HepG2 (cell line): ENCODE measurements around the gene CCNQ. TPM values are rescaled to one million over a fixed set of nuclear protein-coding genes. Genes with fewer than 3 reads are reported as not detected.

Source experiments
- ATAC-seq: fragments of 200-7000 bp; cut with Tn5 transposase; 3 replicates; pipeline ENCODE4 v1.9.1; 2020; ENCODE audit warnings: mild to moderate bottlenecking, moderate library complexity
- BruUV-seq: library from RNA; stranded (reverse); fragments of 400-500 nt; replicated peaks from 2 replicates; lab custom pipeline; 2021; lab: Mats Ljungman, UMichigan
- CTCF ChIA-PET: fragments of 300-600 bp; formaldehyde crosslinking; extraction: SDS; loops from one replicate; lab custom pipeline; 2021; ENCODE audit warnings: low total read pairs, inconsistent platforms, low intra/inter-chr PET ratio; lab: Yijun Ruan, JAX
- POLR2A ChIA-PET: fragments of 350-600 bp; sonication (Branson Sonifier 250); formaldehyde crosslinking; loops from one replicate; lab custom pipeline; 2020; ENCODE audit warnings: antibody characterized with exemption, inconsistent platforms; lab: Yijun Ruan, JAX
- DNase-seq: peaks from one replicate; pipeline ENCODE4 v3.0.0-alpha.2; 2015; ENCODE audit warnings: low spot score
- FAIRE-seq: peaks from 3 replicates; lab custom pipeline; 2011; peaks lifted over from hg19 to GRCh38; lab: Jason Lieb, UNC
- H2AFZ ChIP-seq: one replicate; pipeline ENCODE4 v1.6.1; 2011; ENCODE audit warnings: low read length, inconsistent platforms
- H3K27ac ChIP-seq: fragments of 300-600 bp; 3 replicates; pipeline ENCODE4 v1.8.0; 2011; ENCODE audit warnings: mixed run types, mild to moderate bottlenecking, mixed read lengths, low read length, inconsistent platforms; ENCODE audit not compliant: insufficient read depth; ENCODE audit errors: extremely low read length
- H3K27me3 ChIP-seq, 2 experiments: fragments of 200-600 bp in 1 of 2; 2 replicates in 1 of 2; 3 replicates in 1 of 2; pipeline versions ENCODE4 v1.6.0 to v1.8.0; 2011; ENCODE audit warnings: low read length in 2 of 2, mild to moderate bottlenecking in 2 of 2, moderate library complexity in 2 of 2, inconsistent platforms in 1 of 2; ENCODE audit not compliant: insufficient read depth in 2 of 2, control insufficient read depth in 1 of 2
- H3K36me3 ChIP-seq, 2 experiments: fragments of 200-600 bp in 1 of 2; replicated peaks in 1 of 2; 2 replicates in 1 of 2; 3 replicates in 1 of 2; pipeline versions ENCODE4 v1.5.1 to v1.8.0; 2011; ENCODE audit warnings: low read length in 2 of 2, inconsistent platforms in 1 of 2; ENCODE audit not compliant: insufficient read depth in 2 of 2, control insufficient read depth in 1 of 2
- H3K4me1 ChIP-seq: 2 replicates; pipeline ENCODE4 v1.5.1; 2012; ENCODE audit warnings: low read length, inconsistent platforms; ENCODE audit not compliant: insufficient read depth
- H3K4me2 ChIP-seq: 2 replicates; pipeline ENCODE4 v1.6.0; 2011; ENCODE audit warnings: low read depth, low read length, inconsistent platforms
- H3K4me3 ChIP-seq, 3 experiments: fragments of 200-600 bp in 1 of 3; sonication (generic), shearing (Covaris generic) in 1 of 3; replicated peaks in 1 of 3; 2 replicates each; pipeline ENCODE4 v1.5.1; 2011 to 2016; ENCODE audit warnings: low read length in 3 of 3, inconsistent platforms in 2 of 3, low read depth in 2 of 3, mild to moderate bottlenecking in 2 of 3, control low read depth in 1 of 3, mixed read lengths in 1 of 3; ENCODE audit not compliant: insufficient read depth in 1 of 3
- H3K79me2 ChIP-seq: one replicate; pipeline ENCODE4 v1.6.1; 2011; ENCODE audit warnings: low read length, inconsistent platforms; ENCODE audit not compliant: insufficient read depth
- H3K9ac ChIP-seq: 2 replicates; pipeline ENCODE4 v1.6.0; 2011; ENCODE audit warnings: mild to moderate bottlenecking, low read depth, low read length, inconsistent platforms; ENCODE audit not compliant: insufficient read depth
- H3K9me3 ChIP-seq: 2 replicates; pipeline ENCODE4 v1.5.1; 2012; ENCODE audit warnings: mild to moderate bottlenecking, low read length
- H4K20me1 ChIP-seq: 2 replicates; pipeline ENCODE4 v1.6.0; 2011; ENCODE audit warnings: inconsistent platforms, mild to moderate bottlenecking, low read length, moderate library complexity; ENCODE audit not compliant: insufficient read depth
- CHD2 ChIP-seq: IDR thresholded peaks from 2 replicates; pipeline ENCODE4 v1.6.1; 2011; ENCODE audit warnings: low read depth, low read length, improper control_type of control experiment
- GZF1 ChIP-seq: sonication (generic); formaldehyde crosslinking; IDR thresholded peaks from 2 replicates; pipeline ENCODE4 v1.5.1; 2020; ENCODE audit warnings: mild to moderate bottlenecking, missing genetic modification reagents
- KDM6A ChIP-seq: IDR thresholded peaks from 2 replicates; pipeline ENCODE4 v1.6.1; 2016; ENCODE audit warnings: low read depth
- RNF2 ChIP-seq: fragments of 450-650 bp; conservative IDR thresholded peaks from 2 replicates; pipeline ENCODE4 v1.6.1; 2016; ENCODE audit warnings: low read depth
- SSRP1 ChIP-seq: IDR thresholded peaks from 2 replicates; pipeline ENCODE4 v1.6.1; 2016; ENCODE audit warnings: control low read depth
- TARDBP ChIP-seq: sonication (generic); formaldehyde crosslinking; IDR thresholded peaks from 2 replicates; pipeline ENCODE4 v1.8.0; 2022; ENCODE audit warnings: mild to moderate bottlenecking, missing genetic modification reagents
- ZFP90 ChIP-seq: sonication (generic); formaldehyde crosslinking; IDR thresholded peaks from 2 replicates; pipeline ENCODE4 v1.8.0; 2022; ENCODE audit warnings: missing genetic modification reagents, mild to moderate bottlenecking, inconsistent platforms, borderline replicate concordance
- ZNF225 ChIP-seq: sonication (generic); formaldehyde crosslinking; IDR thresholded peaks from 2 replicates; pipeline ENCODE4 v1.4.0; 2020; ENCODE audit warnings: mild to moderate bottlenecking, missing genetic modification reagents
- ZNF407 ChIP-seq: sonication (generic); formaldehyde crosslinking; IDR thresholded peaks from one replicate; pipeline ENCODE4 v1.5.1; 2020; ENCODE audit warnings: mild to moderate bottlenecking, missing genetic modification reagents; ENCODE audit errors: not compliant biosample characterization
- WGBS: methylation state at CpG from one replicate; pipeline ENCODE4 v1.1.6; 2017; ENCODE audit warnings: low lambda C conversion rate; 5-methylcytosine and 5-hydroxymethylcytosine counted together
- in situ Hi-C: cut with HindIII; loops from 2 replicates; pipeline ENCODE4 v1.10.0; 2017; ENCODE audit warnings: low pct_unique_long_range_greater_than_20kb; ENCODE audit not compliant: extremely low pct_ligation_motif_present
- intact Hi-C: fragments of 100-400 bp; cut with micrococcal nuclease; formaldehyde crosslinking; loops from one replicate; pipeline ENCODE4 v1.10.0; 2022; ENCODE audit not compliant: unreplicated experiment
- polyA plus RNA-seq, 8 experiments: library from polyadenylated mRNA; depleted of rRNA in 3 of 8; stranded (reverse) in 7 of 8; unstranded in 1 of 8; fragments of >200 nt; fragmentation: Illumina TruSeq in 4 of 8; extraction: Trizol in 4 of 8; gene quantifications; 2 replicates each; pipeline versions ENCODE4 v1.2.1 to v1.2.3, GENCODE V29; 2011 to 2016; ENCODE audit warnings: low read depth in 4 of 8, missing spikeins in 1 of 8, mixed read lengths in 1 of 8; ENCODE audit not compliant: insufficient read depth in 1 of 8
- total RNA-seq, 5 experiments: library from RNA; depleted of rRNA; stranded (reverse); fragments of >200 nt; fragmentation: Illumina TruSeq; extraction: Trizol; gene quantifications; 2 replicates each; pipeline ENCODE4 v1.2.3, GENCODE V29; 2016; ENCODE audit warnings: low read depth in 1 of 5
- TF ChIP-seq, protein P1 (sequence below): sonication (generic); formaldehyde crosslinking; IDR thresholded peaks from 2 replicates; pipeline ENCODE4 v1.9.0; 2021; ENCODE audit warnings: mild to moderate bottlenecking, missing genetic modification reagents

The CCNQ gene
- total and polyA plus RNA-seq, 2 of the 13 experiments (the other 11 are each of a cell fraction or from before 2014, with no cell fraction given): 15.0 to 25.5 TPM

- no peak overlapping the region for H3K9ac ChIP-seq
- in situ Hi-C loops: no loop called here
- H3K9me3 ChIP-seq: no peaks in the 10 kb centered on the region
- H3K79me2 ChIP-seq: no peaks in the 10 kb centered on the region
- H4K20me1 ChIP-seq: no peaks in the 10 kb centered on the region
- 100% methylated on average over 3 of the region's 9 CpGs for WGBS
- H2AFZ ChIP-seq: no peak overlapping the region
- FAIRE-seq (no peak), DNase-seq (no peak), ATAC-seq (no peak)
- no peak overlapping the region for H3K4me3 ChIP-seq
- H3K27me3 ChIP-seq: no peaks in the 10 kb centered on the region
- ChIA-PET CTCF (no interaction called here), POLR2A (interaction anchor here (2.1 to 4.2 kb wide), 4 partner anchors 8 to 24 kb away, joined by 5 to 156 read pairs (median 42); partner anchors contain the start of gene DUSP9)
- intact Hi-C loops: no loop called here
- peaks cover 80% of the 10 kb centered on the region for H3K4me1 ChIP-seq
- H3K4me2 ChIP-seq: peak overlapping the region; percentile 39; the same call in 1 of the 2 replicates
- BruUV-seq: no TSS peak
- peak overlapping the region; percentile 35 for H3K27ac ChIP-seq
- H3K36me3 ChIP-seq: no peaks in the 10 kb centered on the region
- TF ChIP-seq, protein P1, sequence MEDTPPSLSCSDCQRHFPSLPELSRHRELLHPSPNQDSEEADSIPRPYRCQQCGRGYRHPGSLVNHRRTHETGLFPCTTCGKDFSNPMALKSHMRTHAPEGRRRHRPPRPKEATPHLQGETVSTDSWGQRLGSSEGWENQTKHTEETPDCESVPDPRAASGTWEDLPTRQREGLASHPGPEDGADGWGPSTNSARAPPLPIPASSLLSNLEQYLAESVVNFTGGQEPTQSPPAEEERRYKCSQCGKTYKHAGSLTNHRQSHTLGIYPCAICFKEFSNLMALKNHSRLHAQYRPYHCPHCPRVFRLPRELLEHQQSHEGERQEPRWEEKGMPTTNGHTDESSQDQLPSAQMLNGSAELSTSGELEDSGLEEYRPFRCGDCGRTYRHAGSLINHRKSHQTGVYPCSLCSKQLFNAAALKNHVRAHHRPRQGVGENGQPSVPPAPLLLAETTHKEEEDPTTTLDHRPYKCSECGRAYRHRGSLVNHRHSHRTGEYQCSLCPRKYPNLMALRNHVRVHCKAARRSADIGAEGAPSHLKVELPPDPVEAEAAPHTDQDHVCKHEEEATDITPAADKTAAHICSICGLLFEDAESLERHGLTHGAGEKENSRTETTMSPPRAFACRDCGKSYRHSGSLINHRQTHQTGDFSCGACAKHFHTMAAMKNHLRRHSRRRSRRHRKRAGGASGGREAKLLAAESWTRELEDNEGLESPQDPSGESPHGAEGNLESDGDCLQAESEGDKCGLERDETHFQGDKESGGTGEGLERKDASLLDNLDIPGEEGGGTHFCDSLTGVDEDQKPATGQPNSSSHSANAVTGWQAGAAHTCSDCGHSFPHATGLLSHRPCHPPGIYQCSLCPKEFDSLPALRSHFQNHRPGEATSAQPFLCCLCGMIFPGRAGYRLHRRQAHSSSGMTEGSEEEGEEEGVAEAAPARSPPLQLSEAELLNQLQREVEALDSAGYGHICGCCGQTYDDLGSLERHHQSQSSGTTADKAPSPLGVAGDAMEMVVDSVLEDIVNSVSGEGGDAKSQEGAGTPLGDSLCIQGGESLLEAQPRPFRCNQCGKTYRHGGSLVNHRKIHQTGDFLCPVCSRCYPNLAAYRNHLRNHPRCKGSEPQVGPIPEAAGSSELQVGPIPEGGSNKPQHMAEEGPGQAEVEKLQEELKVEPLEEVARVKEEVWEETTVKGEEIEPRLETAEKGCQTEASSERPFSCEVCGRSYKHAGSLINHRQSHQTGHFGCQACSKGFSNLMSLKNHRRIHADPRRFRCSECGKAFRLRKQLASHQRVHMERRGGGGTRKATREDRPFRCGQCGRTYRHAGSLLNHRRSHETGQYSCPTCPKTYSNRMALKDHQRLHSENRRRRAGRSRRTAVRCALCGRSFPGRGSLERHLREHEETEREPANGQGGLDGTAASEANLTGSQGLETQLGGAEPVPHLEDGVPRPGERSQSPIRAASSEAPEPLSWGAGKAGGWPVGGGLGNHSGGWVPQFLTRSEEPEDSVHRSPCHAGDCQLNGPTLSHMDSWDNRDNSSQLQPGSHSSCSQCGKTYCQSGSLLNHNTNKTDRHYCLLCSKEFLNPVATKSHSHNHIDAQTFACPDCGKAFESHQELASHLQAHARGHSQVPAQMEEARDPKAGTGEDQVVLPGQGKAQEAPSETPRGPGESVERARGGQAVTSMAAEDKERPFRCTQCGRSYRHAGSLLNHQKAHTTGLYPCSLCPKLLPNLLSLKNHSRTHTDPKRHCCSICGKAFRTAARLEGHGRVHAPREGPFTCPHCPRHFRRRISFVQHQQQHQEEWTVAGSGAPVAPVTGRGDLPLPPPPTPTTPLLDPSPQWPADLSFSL (CRISPR knock-in tag): no peak
- TF ChIP-seq KDM6A (CRISPR knock-in tag) (no peak), ZFP90 (CRISPR knock-in tag) (no peak), CHD2 (no peak), RNF2 (no peak), TARDBP (CRISPR knock-in tag) (no peak), GZF1 (CRISPR knock-in tag) (no peak), ZNF225 (no peak), ZNF407 (CRISPR knock-in tag) (no peak), SSRP1 (CRISPR knock-in tag) (no peak)
Measured at GRCh38 chrX:153634236-153634635, 35.3 kb upstream of the CCNQ start.
